NCI-H2227 (cell line): Measurements from ENCODE around the gene DHPS.

Experiments
- DNase-seq: peaks from one replicate; lab custom pipeline; 2025; ENCODE audit not compliant: unreplicated experiment; lab: John Stamatoyannopoulos, UW

DHPS gene

DNA sequence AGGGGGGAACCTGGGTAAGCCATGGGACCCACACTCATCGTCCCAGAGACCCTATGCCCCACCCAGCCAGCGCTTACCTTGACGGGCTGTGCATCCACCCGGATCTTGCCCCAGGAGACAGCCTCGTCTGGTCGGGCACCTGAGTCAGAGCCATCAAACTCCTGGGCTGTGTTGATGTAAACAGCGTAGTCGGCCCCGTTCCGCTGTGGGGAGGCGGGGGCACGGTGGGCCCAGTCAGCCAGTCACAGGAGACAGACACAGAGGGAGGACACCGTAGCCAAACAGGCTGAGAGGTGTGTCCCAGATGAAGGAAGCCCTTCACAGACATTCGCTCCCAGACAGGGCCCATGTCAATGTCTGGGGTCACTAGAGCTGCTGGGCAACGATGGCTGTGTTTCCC, 5.7 kb downstream of the DHPS start:
- DNase-seq, result no peak

- no peak for DNase-seq
Observed at GRCh38 chr19:12675399-12675798, 6.3 kb downstream of the DHPS start.

- no peak for DNase-seq
Observed at GRCh38 chr19:12672744-12673143, 8.9 kb downstream of the DHPS start.

GRCh38 chr19:12670159-12670928, 11.3 kb downstream of the DHPS start:
- no peak for DNase-seq

- DNase-seq, result peak; percentile 84
Observed at GRCh38 chr19:12669270-12670158, 12.2 kb downstream of the DHPS start.

DNA sequence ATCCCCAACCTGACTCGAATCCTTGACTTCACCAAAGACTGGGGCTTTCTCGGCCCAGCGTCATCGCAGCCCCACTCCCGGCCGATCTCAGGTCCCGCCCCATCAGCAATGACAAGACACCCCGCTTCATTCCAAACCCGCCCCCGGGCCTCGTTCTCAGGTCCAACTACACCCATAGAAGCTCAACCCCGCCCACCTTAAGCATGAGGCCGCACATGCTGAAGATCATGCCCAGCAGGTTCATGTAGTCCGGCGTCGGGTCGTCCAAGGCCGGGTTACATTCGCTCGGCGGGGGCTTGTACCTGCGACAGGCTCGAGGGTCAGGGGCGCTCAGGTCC, 12.8 kb downstream of the DHPS start:
- peak; percentile 53 for DNase-seq

DNA sequence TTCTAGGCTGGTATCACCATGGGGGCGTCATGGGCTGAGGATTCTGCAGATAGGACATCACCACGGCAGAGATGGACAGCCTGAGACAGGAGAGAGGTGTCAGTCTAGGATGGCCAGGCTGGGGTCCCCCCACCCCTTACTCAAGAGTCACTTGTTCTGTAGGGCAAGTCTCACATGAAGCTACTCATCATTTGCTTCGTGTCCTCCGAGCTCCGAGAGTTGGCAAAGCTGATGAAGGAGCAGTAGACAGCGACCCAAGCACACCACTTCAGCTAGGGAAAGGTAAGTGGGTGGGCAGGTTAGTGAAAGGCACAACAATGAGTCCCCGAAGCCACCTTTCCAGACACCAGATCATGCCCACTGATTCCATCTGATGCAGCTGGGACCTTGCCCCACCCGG, 13.3 kb downstream of the DHPS start:
- no peak for DNase-seq

DNA sequence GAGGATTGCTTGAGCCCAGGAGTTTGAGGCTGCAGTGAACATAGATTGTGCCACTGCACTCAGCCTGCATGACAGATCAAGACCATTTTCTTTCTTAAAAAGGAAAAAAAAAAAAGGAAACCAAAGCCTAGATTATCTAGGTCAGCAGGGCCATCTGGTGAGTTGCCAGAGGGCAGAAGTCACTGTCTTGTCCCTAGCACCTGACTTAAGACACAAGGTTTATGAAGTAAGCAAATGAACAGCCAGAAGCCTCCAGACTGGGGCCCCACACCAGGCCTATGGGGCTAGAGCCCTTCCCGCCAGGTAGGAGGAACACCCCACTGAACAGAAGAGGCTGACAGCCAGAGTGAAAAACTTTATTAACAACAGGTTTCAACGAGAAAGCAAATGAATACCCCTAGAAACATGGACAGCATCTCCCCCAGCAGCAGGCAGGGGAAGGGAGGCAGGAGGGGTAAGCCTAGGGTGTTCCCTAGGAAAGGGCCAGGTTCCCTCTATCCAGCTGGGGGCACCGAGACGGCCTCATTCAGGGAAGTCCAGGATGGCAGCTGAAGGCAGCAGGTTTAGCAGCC, 13.9 kb downstream of the DHPS start:
- no peak for DNase-seq

GRCh38 chr19:12666265-12667048, 15.2 kb downstream of the DHPS start, which contains the start of the genes MAN2B1 and WDR83:
Gene MAN2B1, minus strand, starts transcription at chr19:12666742. Its CDS starts 41 bp downstream, at chr19:12666701.
Gene WDR83, plus strand, starts transcription at chr19:12666807. Its CDS starts 2,984 bp downstream, at chr19:12669791.
- DNase-seq, result peak; percentile 84

- no peak for DNase-seq
Observed at GRCh38 chr19:12665671-12666264, 15.9 kb downstream of the DHPS start.

DNA sequence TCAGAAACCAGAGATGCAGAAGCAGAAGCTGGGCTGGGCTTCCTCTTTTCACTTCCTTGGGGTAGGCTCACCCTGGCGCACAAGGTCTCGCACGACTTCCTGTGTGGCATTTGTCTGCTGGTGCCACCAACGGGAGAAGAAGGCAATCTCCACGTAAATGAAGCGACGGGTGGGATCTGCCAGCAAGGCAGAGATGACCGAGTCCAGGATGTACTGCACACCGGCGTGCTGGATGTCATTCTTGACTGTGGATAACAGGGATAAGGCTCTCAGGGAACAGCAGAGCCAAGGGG, 16.5 kb downstream of the DHPS start:
- no peak for DNase-seq

GRCh38 chr19:12664406-12665280, 17.0 kb downstream of the DHPS start:
- no peak for DNase-seq

DNA sequence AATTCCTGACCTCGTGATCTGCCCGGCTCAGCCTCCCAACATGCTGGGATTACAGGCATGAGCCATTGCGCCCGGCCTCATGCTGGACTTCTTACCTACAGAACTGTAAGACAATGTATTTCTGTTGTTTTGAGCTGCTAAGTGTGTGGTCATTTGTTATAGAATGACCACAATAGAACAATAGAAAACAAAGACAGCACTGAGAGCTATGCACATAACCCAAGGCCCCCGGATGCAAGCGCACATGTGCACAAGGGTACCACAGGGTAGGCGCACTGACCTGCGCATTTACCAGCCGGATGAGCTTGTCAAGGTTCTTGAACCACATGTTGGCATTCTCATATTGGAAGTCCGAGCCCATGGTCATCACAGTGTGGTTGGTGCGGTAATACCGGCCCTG, 20.7 kb downstream of the DHPS start:
- DNase-seq, result no peak

- DNase-seq, result no peak
Observed at GRCh38 chr19:12657966-12658365, 23.7 kb downstream of the DHPS start.

DNA sequence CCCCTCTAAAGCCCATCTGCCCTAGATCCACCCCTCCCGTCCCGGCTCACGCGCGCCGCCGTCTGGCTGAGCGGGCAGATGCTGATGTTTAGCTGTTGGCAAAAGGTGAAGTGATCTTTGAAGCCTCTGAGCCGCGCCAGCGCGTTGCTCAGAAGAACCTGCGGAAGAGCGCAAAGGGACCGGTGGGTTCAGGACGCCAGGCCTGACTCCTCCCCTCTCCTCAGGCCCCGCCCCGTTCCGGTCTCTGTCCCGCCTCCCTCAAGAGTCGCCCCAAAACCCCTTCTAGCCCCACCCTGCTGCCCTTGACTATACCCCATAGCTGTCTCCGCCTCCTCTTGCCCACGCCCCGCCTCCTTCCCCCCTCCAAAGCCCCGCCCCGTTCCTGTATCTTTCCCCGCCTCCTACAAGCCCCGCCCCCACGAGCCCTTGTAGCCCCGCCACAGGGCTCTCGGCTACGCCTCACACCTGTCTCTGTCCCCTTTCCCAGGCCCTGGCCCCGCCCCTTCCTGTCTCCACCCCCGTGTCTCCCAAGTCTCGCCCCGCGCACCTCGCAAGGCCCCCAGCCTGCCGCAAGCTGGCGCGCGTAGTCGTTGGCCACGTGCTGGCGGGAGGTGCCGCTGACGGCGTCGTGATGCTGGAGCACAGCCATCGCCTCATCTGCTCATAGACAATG, 24.6 kb downstream of the DHPS start:
- DNase-seq, result no peak

DNA sequence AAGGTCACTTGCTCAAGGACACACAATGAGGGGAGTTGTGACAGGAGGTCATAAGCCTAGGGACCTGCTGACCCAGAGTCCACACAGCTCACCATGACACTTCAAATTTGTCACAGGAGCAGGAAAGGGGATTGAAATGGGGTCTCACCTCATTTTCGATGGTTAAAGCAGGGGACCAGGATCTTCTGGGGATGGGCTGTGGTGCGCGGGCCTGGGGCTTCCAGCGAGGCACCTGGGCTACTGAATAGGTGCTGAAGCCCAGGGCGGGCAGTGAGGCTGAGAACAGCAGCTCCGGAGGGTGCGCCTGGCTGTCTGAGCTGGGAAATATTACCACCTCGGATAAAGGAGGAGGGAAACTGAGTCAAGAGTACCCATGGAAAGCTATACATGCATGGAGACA, 26.1 kb downstream of the DHPS start:
- no peak for DNase-seq

- DNase-seq, result no peak
Observed at GRCh38 chr19:12652219-12652618, 29.5 kb downstream of the DHPS start.

DNA sequence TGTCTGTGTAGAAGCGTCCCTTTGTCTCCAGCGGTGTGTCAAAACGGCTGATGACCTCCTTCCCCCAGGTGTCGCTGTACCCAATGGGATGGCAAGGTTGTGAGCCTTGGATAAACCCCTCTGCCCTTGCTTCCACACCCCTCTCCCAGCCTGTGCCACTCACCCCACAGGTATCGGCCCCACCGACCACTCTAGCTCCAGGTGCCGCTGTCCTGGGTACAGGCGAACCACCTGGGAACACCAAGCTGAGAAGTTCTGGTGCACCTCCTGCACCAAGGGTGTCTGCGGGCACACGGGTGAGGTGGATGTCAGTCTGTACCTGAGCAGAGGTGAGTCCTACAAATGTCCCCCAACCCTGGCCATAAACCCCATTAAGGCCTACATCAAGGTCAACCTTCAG, 31.7 kb downstream of the DHPS start:
- no peak for DNase-seq

GRCh38 chr19:12648088-12648487, 33.6 kb downstream of the DHPS start:
- no peak for DNase-seq
